HCT116 (cell line): ENCODE data around the gene NR6A1. TPM values are rescaled to one million over a fixed set of nuclear protein-coding genes. Genes with fewer than 3 reads are reported as not detected.

Experiments
- ATAC-seq: fragments of 200-7000 bp; cut with Tn5 transposase; 2 replicates; pipeline ENCODE4 v1.9.1; 2020; ENCODE audit warnings: mild to moderate bottlenecking, moderate library complexity
- BruUV-seq: library from RNA; stranded (reverse); fragments of 400-500 nt; replicated peaks from 2 replicates; lab custom pipeline; 2021; lab: Mats Ljungman, UMichigan
- CTCF ChIA-PET: fragments of 300-600 bp; sonication (Branson Sonifier 250); formaldehyde crosslinking; loops from one replicate; lab custom pipeline; 2021; ENCODE audit warnings: antibody characterized with exemption; lab: Charles Lee
- POLR2A ChIA-PET: fragments of 300-600, 350-600 bp; sonication (Branson Sonifier 250); formaldehyde crosslinking; loops from one replicate; lab custom pipeline; 2021; ENCODE audit warnings: antibody characterized with exemption; lab: Charles Lee
- RAD21 ChIA-PET, 2 experiments: fragments of 300-600 bp; sonication (Branson Sonifier 250); formaldehyde crosslinking; loops; one replicate each; lab custom pipeline; 2023; ENCODE audit warnings: low total read pairs in 2 of 2; ENCODE audit not compliant: uncharacterized antibody in 2 of 2, unreplicated experiment in 2 of 2, low non-redundant PET in 1 of 2; lab: Charles Lee
- DNase-seq: peaks from one replicate; pipeline ENCODE4 v3.0.0-alpha.2; 2010; ENCODE audit warnings: low read depth, low spot score
- H2AFZ ChIP-seq: fragments of 200-600 bp; shearing (Covaris generic), sonication (generic); 2 replicates; pipeline ENCODE4 v1.6.1; 2017; ENCODE audit warnings: low read depth, mixed run types, mixed read lengths, antibody characterized with exemption, low read length; ENCODE audit not compliant: poor library complexity, severe bottlenecking
- H3K27ac ChIP-seq: 2 replicates; pipeline ENCODE4 v1.5.1; 2012; ENCODE audit warnings: low read depth, low read length
- H3K27me3 ChIP-seq: fragments of 200-600 bp; sonication (generic); 2 replicates; pipeline ENCODE4 v1.6.1; 2016; ENCODE audit warnings: mixed run types, low read length, mixed read lengths; ENCODE audit not compliant: insufficient read depth
- H3K36me3 ChIP-seq, 2 experiments: fragments of 200-500 bp in 1 of 2; fragments of 200-600 bp in 1 of 2; sonication (Bioruptor generic) in 1 of 2; sonication (generic) in 1 of 2; 2 replicates each; pipeline versions ENCODE4 v1.5.1 to v1.6.1; 2014 to 2016; ENCODE audit warnings: low read length in 2 of 2, inconsistent platforms in 1 of 2, mixed read lengths in 1 of 2, mixed run types in 1 of 2; ENCODE audit not compliant: insufficient read depth in 2 of 2, control insufficient read depth in 1 of 2
- H3K4me1 ChIP-seq, 2 experiments: fragments of 200-600 bp in 1 of 2; sonication (generic) in 1 of 2; 2 replicates each; pipeline versions ENCODE4 v1.5.1 to v1.6.1; 2012 to 2017; ENCODE audit warnings: low read length in 2 of 2, inconsistent platforms in 1 of 2, mild to moderate bottlenecking in 1 of 2, mixed read lengths in 1 of 2, mixed run types in 1 of 2, moderate library complexity in 1 of 2; ENCODE audit not compliant: insufficient read depth in 2 of 2, control insufficient read depth in 1 of 2
- H3K4me2 ChIP-seq: fragments of 200-600 bp; sonication (generic); 2 replicates; pipeline ENCODE4 v1.6.1; 2017; ENCODE audit warnings: mixed run types, low read length, mixed read lengths
- H3K4me3 ChIP-seq, 2 experiments: fragments of 200-600 bp in 1 of 2; sonication (generic) in 1 of 2; replicated peaks in 1 of 2; 2 replicates each; pipeline ENCODE4 v1.5.1; 2011 to 2016; ENCODE audit warnings: low read length in 2 of 2, control low read depth in 1 of 2, low read depth in 1 of 2, mild to moderate bottlenecking in 1 of 2, mixed read lengths in 1 of 2, mixed run types in 1 of 2
- H3K79me2 ChIP-seq: fragments of 200-600 bp; sonication (generic); 2 replicates; pipeline ENCODE4 v1.6.1; 2017; ENCODE audit warnings: mild to moderate bottlenecking, mixed run types, low read length, moderate library complexity, mixed read lengths; ENCODE audit not compliant: insufficient read depth
- H3K9ac ChIP-seq: fragments of 200-600 bp; sonication (generic); 2 replicates; pipeline ENCODE4 v1.6.1; 2016; ENCODE audit warnings: low read length, mixed read lengths
- H3K9me2 ChIP-seq: fragments of 200-600 bp; sonication (generic), shearing (Covaris generic); 2 replicates; pipeline ENCODE4 v1.6.1; 2017; ENCODE audit warnings: mixed run types, mild to moderate bottlenecking, moderate library complexity; ENCODE audit not compliant: insufficient read depth
- H3K9me3 ChIP-seq, 2 experiments: fragments of 200-500 bp in 1 of 2; fragments of 200-600 bp in 1 of 2; sonication (Bioruptor generic) in 1 of 2; sonication (generic) in 1 of 2; 2 replicates each; pipeline ENCODE4 v1.6.1; 2014 to 2017; ENCODE audit warnings: low read length in 2 of 2, mixed read lengths in 2 of 2, inconsistent platforms in 1 of 2, low read depth in 1 of 2, mild to moderate bottlenecking in 1 of 2, mixed run types in 1 of 2, moderate library complexity in 1 of 2; ENCODE audit not compliant: control insufficient read depth in 1 of 2, insufficient read depth in 1 of 2
- H4K20me1 ChIP-seq: fragments of 200-600 bp; sonication (generic), shearing (Covaris generic); 2 replicates; pipeline ENCODE4 v1.6.1; 2017; ENCODE audit warnings: mixed run types, mild to moderate bottlenecking, moderate library complexity; ENCODE audit not compliant: insufficient read depth
- CBX3 ChIP-seq: IDR thresholded peaks from 2 replicates; pipeline ENCODE4 v1.6.1; 2012; ENCODE audit warnings: low read depth
- CEBPB ChIP-seq: IDR thresholded peaks from 2 replicates; pipeline ENCODE4 v1.6.1; 2012; ENCODE audit warnings: low read depth
- EGR1 ChIP-seq: IDR thresholded peaks from 2 replicates; pipeline ENCODE4 v1.6.1; 2012; ENCODE audit warnings: low read depth
- ELF1 ChIP-seq: IDR thresholded peaks from 2 replicates; pipeline ENCODE4 v1.6.1; 2012; ENCODE audit warnings: low read depth, borderline replicate concordance
- EZH2 ChIP-seq: fragments of 200-600 bp; sonication (generic); IDR thresholded peaks from 2 replicates; pipeline ENCODE4 v1.6.1; 2017; ENCODE audit warnings: antibody characterized with exemption, mixed run types
- EZH2phosphoT487 ChIP-seq: fragments of 200-600 bp; IDR thresholded peaks from 2 replicates; pipeline ENCODE4 v1.6.1; 2018; ENCODE audit warnings: antibody characterized with exemption, borderline replicate concordance
- FOSL1 ChIP-seq: IDR thresholded peaks from 2 replicates; pipeline ENCODE4 v1.6.1; 2012; ENCODE audit warnings: low read depth
- POLR2A ChIP-seq: IDR thresholded peaks from 2 replicates; pipeline ENCODE4 v1.7.0; 2011; ENCODE audit warnings: borderline replicate concordance; ENCODE audit not compliant: insufficient read depth, insufficient read length; ENCODE audit errors: extremely low read depth
- RAD21 ChIP-seq: IDR thresholded peaks from 2 replicates; pipeline ENCODE4 v1.6.1; 2012; ENCODE audit warnings: low read depth, mild to moderate bottlenecking
- SRF ChIP-seq: IDR thresholded peaks from 2 replicates; pipeline ENCODE4 v1.6.1; 2012; ENCODE audit warnings: low read depth
- TCF7L2 ChIP-seq: IDR thresholded peaks from 2 replicates; pipeline ENCODE4 v1.7.0; 2011; ENCODE audit warnings: borderline replicate concordance, inconsistent platforms; ENCODE audit not compliant: insufficient read depth, insufficient read length; ENCODE audit errors: extremely low read depth
- ZFX ChIP-seq: fragments of 450-650 bp; IDR thresholded peaks from 2 replicates; pipeline ENCODE4 v1.6.1; 2017
- intact Hi-C: fragments of 100-400 bp; cut with micrococcal nuclease; formaldehyde crosslinking; loops from 2 replicates; pipeline ENCODE4 v1.10.0; 2022
- total RNA-seq: library from RNA; stranded (reverse); gene quantifications from one replicate; pipeline ENCODE4 v1.2.1, GENCODE V29; 2021; ENCODE audit not compliant: unreplicated experiment
- TF ChIP-seq, protein P1 (sequence below): IDR thresholded peaks from 2 replicates; pipeline ENCODE4 v1.6.1; 2012

Gene NR6A1
- total RNA-seq, 1 experiment from 2014 or later: 9.9 TPM

DNA sequence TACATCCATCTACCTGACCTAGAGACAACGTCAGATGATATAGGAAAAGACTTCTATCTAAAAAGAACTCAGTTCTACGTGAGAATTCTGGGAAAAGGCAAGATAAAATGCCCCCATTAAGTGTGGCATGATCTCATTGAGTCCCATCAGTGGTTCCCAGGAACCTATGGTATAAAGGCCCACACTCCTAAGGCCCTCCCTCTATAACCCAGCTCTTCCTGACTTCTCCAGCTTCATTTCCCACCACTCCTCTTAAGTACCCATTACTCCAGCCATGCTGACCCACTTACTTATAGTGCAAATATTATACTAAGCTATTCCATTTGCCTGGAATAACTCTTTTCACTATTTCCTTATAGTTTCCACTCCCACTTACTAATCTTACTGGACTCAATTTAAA is 168.5 kb downstream of the NR6A1 start:
- H3K36me3 ChIP-seq: no peaks in the 10 kb centered on the region
- no peaks in the 10 kb centered on the region for H3K27me3 ChIP-seq
- no peak overlapping the region for H3K27ac ChIP-seq
- H3K4me2 ChIP-seq: no peak overlapping the region
- no peak for TF ChIP-seq EZH2
- TF ChIP-seq, protein P1, sequence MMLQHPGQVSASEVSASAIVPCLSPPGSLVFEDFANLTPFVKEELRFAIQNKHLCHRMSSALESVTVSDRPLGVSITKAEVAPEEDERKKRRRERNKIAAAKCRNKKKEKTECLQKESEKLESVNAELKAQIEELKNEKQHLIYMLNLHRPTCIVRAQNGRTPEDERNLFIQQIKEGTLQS: no peak
- TF ChIP-seq EGR1: no peak
- TF ChIP-seq FOSL1: no peak
- TF ChIP-seq EZH2phosphoT487: no peak
- TF ChIP-seq POLR2A: no peak
- TF ChIP-seq CBX3: no peak
- no peak for TF ChIP-seq CEBPB
- TF ChIP-seq, all 23 proteins: peak for 0
- Histone ChIP-seq H3K9me2 (no peaks in the 10 kb centered on the region), H4K20me1 (no peaks in the 10 kb centered on the region), H3K79me2 (no peaks in the 10 kb centered on the region), H3K4me1 (no peaks in the 10 kb centered on the region), H3K9ac (no peak overlapping the region), H3K9me3 (no peaks in the 10 kb centered on the region), H2AFZ (no peak overlapping the region), H3K4me3 (no peak overlapping the region)
- intact Hi-C loops: no loop called here
- RAD21 ChIA-PET: no interaction called here
- ATAC-seq (no peak), DNase-seq (no peak)
- POLR2A ChIA-PET: no interaction called here
- CTCF ChIA-PET: interaction anchor here (1.8 kb wide), 1 partner anchor 15 kb away, joined by 9 read pairs; no protein-coding TSS in a partner anchor
- no TSS peak for BruUV-seq

DNA sequence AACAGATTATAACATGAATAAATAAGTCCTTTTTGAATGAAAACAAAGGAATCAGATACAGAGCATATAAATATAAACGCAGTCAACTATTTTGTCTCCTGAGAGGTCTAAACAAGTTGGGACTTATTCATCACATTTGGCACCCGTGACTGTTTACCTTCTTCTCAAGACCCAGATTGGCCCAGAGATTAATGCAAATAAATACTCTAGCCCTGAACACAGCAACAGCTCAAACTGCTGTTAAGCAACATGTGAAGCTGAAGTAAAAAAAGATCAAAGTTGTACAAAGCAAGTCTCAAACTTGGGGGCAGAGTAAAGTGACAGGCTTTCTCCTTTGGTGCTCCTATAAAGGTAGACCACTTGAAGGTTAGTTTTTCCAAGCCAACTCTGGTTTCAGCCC is 168.9 kb downstream of the NR6A1 start:
- intact Hi-C loops: no loop called here
- DNase-seq (no peak), ATAC-seq (no peak)
- no peak overlapping the region for H3K27ac ChIP-seq
- BruUV-seq: no TSS peak
- ChIA-PET RAD21 (no interaction called here), POLR2A (no interaction called here), CTCF (interaction anchor here (1.8 kb wide), 1 partner anchor 15 kb away, joined by 9 read pairs; no protein-coding TSS in a partner anchor)
- H3K9me3 ChIP-seq: no peaks in the 10 kb centered on the region
- no peaks in the 10 kb centered on the region for H3K4me1 ChIP-seq
- no peak overlapping the region for H3K9ac ChIP-seq
- no peak overlapping the region for H3K4me3 ChIP-seq
- H3K9me2 ChIP-seq: no peaks in the 10 kb centered on the region
- no peak for TF ChIP-seq ELF1
- no peak for TF ChIP-seq RAD21
- no peak for TF ChIP-seq FOSL1
- TF ChIP-seq EGR1: no peak
- no peak for TF ChIP-seq ZFX
- TF ChIP-seq TCF7L2: no peak
- TF ChIP-seq SRF: no peak
- H3K79me2 ChIP-seq: no peaks in the 10 kb centered on the region
- H3K27me3 ChIP-seq: no peaks in the 10 kb centered on the region
- H2AFZ ChIP-seq: no peak overlapping the region
- H4K20me1 ChIP-seq: no peaks in the 10 kb centered on the region
- no peaks in the 10 kb centered on the region for H3K36me3 ChIP-seq
- no peak overlapping the region for H3K4me2 ChIP-seq
